Measurements from ENCODE around the gene MITF. TPM values are rescaled to one million over a fixed set of nuclear protein-coding genes. Genes with fewer than 3 reads are reported as not detected.

The MITF gene
- total RNA-seq, 1 experiment from 2014 or later, result 40.3 TPM

DNA sequence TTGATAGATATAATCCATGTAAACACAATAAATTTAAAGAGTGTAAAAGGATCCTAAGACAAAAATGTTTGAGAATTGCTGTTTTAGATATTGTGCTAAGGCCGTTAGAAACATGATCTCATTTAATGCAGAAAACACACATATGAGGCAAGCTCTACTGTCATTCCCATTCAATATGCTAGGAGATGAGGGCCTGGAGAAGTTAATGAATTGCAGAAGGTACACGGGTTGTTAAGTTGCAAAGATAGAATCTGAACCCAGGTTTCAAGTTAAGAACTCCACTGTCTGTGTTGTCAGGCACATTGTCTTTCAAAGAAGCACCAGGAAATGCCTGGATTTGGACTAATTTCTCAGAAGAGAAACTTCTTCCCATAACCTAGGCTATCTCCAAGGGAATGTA, 195.1 kb downstream of the MITF start:
- no peaks in the 10 kb centered on the region for H3K27me3 Mint-ChIP-seq (ENCODE audit: unreplicated experiment)
- no peaks in the 10 kb centered on the region for H3K9me3 Mint-ChIP-seq (ENCODE audit: low read depth, unreplicated experiment)
- no peak for TF ChIP-seq CTCF (IDR thresholded peaks at IDR 0.05; ENCODE audit: unreplicated experiment)
- no TSS peak for BruUV-seq (replicated peaks)
- H3K4me3 Mint-ChIP-seq (ENCODE audit: low read depth, unreplicated experiment), result no peak overlapping the region
- H3K27ac Mint-ChIP-seq (ENCODE audit: unreplicated experiment), result no peak overlapping the region
- H3K4me1 Mint-ChIP-seq (ENCODE audit: low read depth, unreplicated experiment), result peaks cover 7% of the 10 kb centered on the region
- no peak for DNase-seq
- CTCF ChIA-PET, result no interaction called here
- intact Hi-C loops (cut with micrococcal nuclease; ENCODE audit: unreplicated experiment), result no loop called here
- H3K36me3 Mint-ChIP-seq (ENCODE audit: insufficient read depth, unreplicated experiment), result peaks cover 5% of the 10 kb centered on the region

GRCh38 chr3:69936266-69936665, 197.0 kb downstream of the MITF start:
- Mint-ChIP-seq H3K27me3 (ENCODE audit: unreplicated experiment) (no peaks in the 10 kb centered on the region), H3K9me3 (ENCODE audit: low read depth, unreplicated experiment) (no peaks in the 10 kb centered on the region), H3K4me3 (ENCODE audit: low read depth, unreplicated experiment) (no peak overlapping the region), H3K4me1 (ENCODE audit: low read depth, unreplicated experiment) (no peaks in the 10 kb centered on the region), H3K36me3 (ENCODE audit: insufficient read depth, unreplicated experiment) (no peaks in the 10 kb centered on the region), H3K27ac (ENCODE audit: unreplicated experiment) (no peak overlapping the region)
- DNase-seq, result no peak
- no TSS peak for BruUV-seq (replicated peaks)
- intact Hi-C loops (cut with micrococcal nuclease; ENCODE audit: unreplicated experiment), result no loop called here
- no peak for TF ChIP-seq CTCF (IDR thresholded peaks at IDR 0.05; ENCODE audit: unreplicated experiment)
- CTCF ChIA-PET, result interaction anchor here (0.6 kb wide), 1 partner anchor 497 kb away, joined by 3 read pairs; no protein-coding TSS in a partner anchor

GRCh38 chr3:69938061-69938460, 198.8 kb downstream of the MITF start:
- Mint-ChIP-seq H3K9me3 (ENCODE audit: low read depth, unreplicated experiment) (no peaks in the 10 kb centered on the region), H3K27me3 (ENCODE audit: unreplicated experiment) (no peaks in the 10 kb centered on the region), H3K4me1 (ENCODE audit: low read depth, unreplicated experiment) (peaks cover 8% of the 10 kb centered on the region), H3K36me3 (ENCODE audit: insufficient read depth, unreplicated experiment) (peaks cover 16% of the 10 kb centered on the region), H3K4me3 (ENCODE audit: low read depth, unreplicated experiment) (no peak overlapping the region), H3K27ac (ENCODE audit: unreplicated experiment) (no peak overlapping the region)
- intact Hi-C loops (cut with micrococcal nuclease; ENCODE audit: unreplicated experiment), result no loop called here
- TF ChIP-seq CTCF (IDR thresholded peaks at IDR 0.05; ENCODE audit: unreplicated experiment), result no peak
- no peak for DNase-seq
- BruUV-seq (replicated peaks), result no TSS peak
- CTCF ChIA-PET, result no interaction called here

GRCh38 chr3:69938931-69939330, 199.7 kb downstream of the MITF start:
- H3K4me3 Mint-ChIP-seq (ENCODE audit: low read depth, unreplicated experiment), result no peak overlapping the region
- no peak for TF ChIP-seq CTCF (IDR thresholded peaks at IDR 0.05; ENCODE audit: unreplicated experiment)
- peaks cover 16% of the 10 kb centered on the region for H3K36me3 Mint-ChIP-seq (ENCODE audit: insufficient read depth, unreplicated experiment)
- DNase-seq, result no peak
- peaks cover 8% of the 10 kb centered on the region for H3K4me1 Mint-ChIP-seq (ENCODE audit: low read depth, unreplicated experiment)
- no peak overlapping the region for H3K27ac Mint-ChIP-seq (ENCODE audit: unreplicated experiment)
- no peaks in the 10 kb centered on the region for H3K9me3 Mint-ChIP-seq (ENCODE audit: low read depth, unreplicated experiment)
- CTCF ChIA-PET, result no interaction called here
- no peaks in the 10 kb centered on the region for H3K27me3 Mint-ChIP-seq (ENCODE audit: unreplicated experiment)
- no TSS peak for BruUV-seq (replicated peaks)
- intact Hi-C loops (cut with micrococcal nuclease; ENCODE audit: unreplicated experiment), result no loop called here

Measured in Calu3 (cell line).